ENCODE results near the gene MAGI2.
"Not testable (repeated sequence)": the region's sequence is repeated elsewhere in the genome, so short reads cannot be mapped to it uniquely, and the experiment has no call there.

Gene MAGI2

GRCh38 chr7:78587443-78588044, 865.9 kb downstream of the MAGI2 start:
- in situ Hi-C loops (cut with HindIII; ENCODE audit: low sequenced_read_pairs): no loop called here

- in situ Hi-C loops (cut with HindIII; ENCODE audit: low sequenced_read_pairs): no loop called here
Measured at GRCh38 chr7:78585980-78586379, 867.5 kb downstream of the MAGI2 start.

- in situ Hi-C loops (cut with HindIII; ENCODE audit: low sequenced_read_pairs): no loop called here
Measured at GRCh38 chr7:78578686-78579085, 874.8 kb downstream of the MAGI2 start.

- in situ Hi-C loops (cut with HindIII; ENCODE audit: low sequenced_read_pairs): not testable (repeated sequence)
Measured at GRCh38 chr7:78577174-78577952, 876.1 kb downstream of the MAGI2 start.

GRCh38 chr7:78576236-78576635, 877.2 kb downstream of the MAGI2 start:
- in situ Hi-C loops (cut with HindIII; ENCODE audit: low sequenced_read_pairs): no loop called here

- in situ Hi-C loops (cut with HindIII; ENCODE audit: low sequenced_read_pairs): no loop called here
Measured at GRCh38 chr7:78571292-78571691, 882.2 kb downstream of the MAGI2 start.

- in situ Hi-C loops (cut with HindIII; ENCODE audit: low sequenced_read_pairs): no loop called here
Measured at GRCh38 chr7:78568690-78569089, 884.8 kb downstream of the MAGI2 start.

- in situ Hi-C loops (cut with HindIII; ENCODE audit: low sequenced_read_pairs): no loop called here
Measured at GRCh38 chr7:78567836-78568235, 885.6 kb downstream of the MAGI2 start.

GRCh38 chr7:78565784-78566183, 887.7 kb downstream of the MAGI2 start:
- in situ Hi-C loops (cut with HindIII; ENCODE audit: low sequenced_read_pairs): no loop called here

- in situ Hi-C loops (cut with HindIII; ENCODE audit: low sequenced_read_pairs): no loop called here
Measured at GRCh38 chr7:78563191-78563590, 890.3 kb downstream of the MAGI2 start.

- in situ Hi-C loops (cut with HindIII; ENCODE audit: low sequenced_read_pairs): no loop called here
Measured at GRCh38 chr7:78562191-78562590, 891.3 kb downstream of the MAGI2 start.

- in situ Hi-C loops (cut with HindIII; ENCODE audit: low sequenced_read_pairs): no loop called here
Measured at GRCh38 chr7:78558566-78558965, 894.9 kb downstream of the MAGI2 start.

- in situ Hi-C loops (cut with HindIII; ENCODE audit: low sequenced_read_pairs): no loop called here
Measured at GRCh38 chr7:78543976-78544375, 909.5 kb downstream of the MAGI2 start.

- in situ Hi-C loops (cut with HindIII; ENCODE audit: low sequenced_read_pairs): no loop called here
Measured at GRCh38 chr7:78542981-78543380, 910.5 kb downstream of the MAGI2 start.

- in situ Hi-C loops (cut with HindIII; ENCODE audit: low sequenced_read_pairs): no loop called here
Measured at GRCh38 chr7:78542541-78542940, 910.9 kb downstream of the MAGI2 start.

GRCh38 chr7:78539825-78540224, 913.6 kb downstream of the MAGI2 start:
- in situ Hi-C loops (cut with HindIII; ENCODE audit: low sequenced_read_pairs): no loop called here

GRCh38 chr7:78535655-78536054, 917.8 kb downstream of the MAGI2 start:
- in situ Hi-C loops (cut with HindIII; ENCODE audit: low sequenced_read_pairs): no loop called here

GRCh38 chr7:78530351-78530750, 923.1 kb downstream of the MAGI2 start:
- in situ Hi-C loops (cut with HindIII; ENCODE audit: low sequenced_read_pairs): no loop called here

GRCh38 chr7:78529392-78529791, 924.1 kb downstream of the MAGI2 start:
- in situ Hi-C loops (cut with HindIII; ENCODE audit: low sequenced_read_pairs): no loop called here

GRCh38 chr7:78528964-78529363, 924.5 kb downstream of the MAGI2 start:
- in situ Hi-C loops (cut with HindIII; ENCODE audit: low sequenced_read_pairs): no loop called here

- in situ Hi-C loops (cut with HindIII; ENCODE audit: low sequenced_read_pairs): no loop called here
Measured at GRCh38 chr7:78523930-78524329, 929.5 kb downstream of the MAGI2 start.

GRCh38 chr7:78521961-78522360, 931.5 kb downstream of the MAGI2 start:
- in situ Hi-C loops (cut with HindIII; ENCODE audit: low sequenced_read_pairs): no loop called here

- in situ Hi-C loops (cut with HindIII; ENCODE audit: low sequenced_read_pairs): no loop called here
Measured at GRCh38 chr7:78516450-78516849, 937.0 kb downstream of the MAGI2 start.
